ENCODE data around the gene FAM72B.
"Not testable (repeated sequence)": the region's sequence is repeated elsewhere in the genome, so short reads cannot be mapped to it uniquely, and the experiment has no call there.

Gene FAM72B

DNA sequence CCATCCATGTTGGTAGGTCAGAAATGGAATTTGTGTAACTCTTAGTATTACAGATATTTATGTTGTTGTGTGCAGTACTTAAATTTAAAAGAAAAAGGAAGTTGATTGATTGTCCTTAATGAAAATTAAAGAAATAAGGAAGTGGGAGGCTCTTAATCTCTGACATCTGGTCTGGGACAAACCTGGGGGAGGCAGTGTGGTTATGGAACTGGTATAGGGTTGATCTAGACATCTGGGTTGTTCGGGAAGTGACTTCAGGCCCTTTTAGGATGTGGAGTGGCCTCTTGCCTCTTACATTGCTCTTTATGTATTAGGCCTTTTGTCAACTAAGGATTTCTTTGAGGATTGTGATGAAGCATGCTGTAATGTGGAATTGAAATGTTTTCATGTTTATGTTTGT, 16.1 kb upstream of the FAM72B start:
- DNase-seq (ENCODE audit: low spot score), result not testable (repeated sequence)

DNA sequence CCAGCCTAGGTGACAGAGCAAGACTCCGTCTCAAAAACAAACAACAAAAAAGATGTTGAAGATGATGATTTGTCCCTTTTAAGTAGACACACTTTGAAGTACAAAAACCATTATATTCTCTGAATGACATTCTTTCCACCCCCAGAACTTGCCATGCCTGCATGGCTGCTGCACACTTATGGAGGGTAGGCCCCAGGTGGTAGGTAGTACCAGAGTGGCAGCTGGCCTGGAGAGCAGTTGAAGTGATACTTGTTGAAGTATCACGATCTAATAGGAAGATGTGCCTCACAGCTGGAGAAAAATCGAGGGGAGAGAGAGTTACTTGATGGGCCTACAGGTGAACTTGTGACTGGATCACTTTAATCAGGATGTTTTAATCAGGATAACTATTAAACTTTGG, 15.6 kb upstream of the FAM72B start:
- DNase-seq (ENCODE audit: low spot score), result not testable (repeated sequence)

DNA sequence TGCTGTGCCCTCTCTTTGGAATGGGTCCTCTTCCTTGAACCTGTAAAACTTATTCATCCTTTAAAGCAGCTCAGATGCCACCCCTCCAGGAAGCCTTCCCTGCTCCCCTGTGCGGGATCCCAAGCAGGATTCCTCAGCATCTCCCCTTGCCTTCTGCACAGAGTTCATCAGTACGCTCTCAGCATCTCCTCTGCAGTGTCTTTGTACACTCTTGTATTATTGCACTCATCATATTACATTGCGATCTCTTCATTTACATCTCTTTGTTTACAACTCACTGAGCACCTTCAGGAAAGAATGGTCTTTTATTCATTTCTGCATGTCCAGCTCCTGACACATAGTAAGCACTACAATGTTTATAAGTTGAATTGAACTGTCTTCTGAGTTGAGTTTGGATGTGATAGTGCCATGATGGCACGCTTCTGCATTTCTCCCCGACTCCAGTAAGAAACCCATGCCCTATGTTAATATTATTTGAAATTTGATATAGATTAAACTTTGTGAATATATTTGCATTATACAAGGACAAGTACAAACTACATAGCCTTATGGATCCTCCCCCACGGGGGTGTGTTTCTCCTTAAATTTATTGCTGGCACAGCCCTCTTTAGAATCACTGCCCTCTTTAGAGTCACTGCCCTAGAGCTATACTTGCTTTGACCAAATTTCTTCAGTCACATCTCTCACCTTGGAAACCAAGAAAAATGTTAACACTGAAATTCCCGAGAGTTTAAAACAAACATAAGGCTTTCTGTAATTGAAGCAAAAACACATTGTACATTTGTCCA, 13.1 kb upstream of the FAM72B start:
- not testable (repeated sequence) for DNase-seq (ENCODE audit: low spot score)

GRCh38 chr1:121192512-121192911, 8.4 kb upstream of the FAM72B start:
- DNase-seq (ENCODE audit: low spot score), result not testable (repeated sequence)

GRCh38 chr1:121187914-121188313, 3.8 kb upstream of the FAM72B start:
- not testable (repeated sequence) for DNase-seq (ENCODE audit: low spot score)

- DNase-seq (ENCODE audit: low spot score), result not testable (repeated sequence)
Observed at GRCh38 chr1:121186191-121186590, 2.1 kb upstream of the FAM72B start.

DNA sequence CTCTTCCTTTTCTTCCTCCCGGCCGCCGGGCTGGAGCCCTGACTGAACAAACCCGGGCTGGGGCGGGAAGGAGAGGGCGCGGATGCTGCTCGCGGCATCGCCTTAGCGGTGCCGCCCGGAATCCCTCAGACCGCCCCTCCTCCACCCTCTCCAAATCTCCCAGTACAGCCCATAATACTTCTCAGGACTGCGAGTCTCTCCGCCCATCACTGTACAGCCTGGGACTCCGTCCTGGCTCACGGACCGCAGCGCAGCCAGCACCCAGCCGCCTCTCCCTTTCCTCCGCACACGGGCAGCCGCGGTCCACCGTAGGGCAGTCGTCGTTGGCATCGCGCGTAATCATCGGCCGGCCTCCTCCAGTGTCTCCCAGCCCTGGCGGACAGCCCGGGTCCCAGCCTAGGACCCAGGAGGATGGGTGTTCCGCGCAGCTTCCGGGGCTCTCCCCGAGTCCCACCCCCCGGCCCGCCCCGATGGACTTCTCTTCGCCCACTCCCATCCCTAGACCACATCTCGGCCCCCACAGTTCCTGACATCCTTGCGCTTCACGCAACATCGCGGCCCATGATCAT, 1.1 kb upstream of the FAM72B start:
- not testable (repeated sequence) for DNase-seq (ENCODE audit: low spot score)

- not testable (repeated sequence) for DNase-seq (ENCODE audit: low spot score)
Observed at GRCh38 chr1:121183867-121184266, 273 bp downstream of the FAM72B start.

GRCh38 chr1:121178197-121178596, 5.9 kb downstream of the FAM72B start:
- not testable (repeated sequence) for DNase-seq (ENCODE audit: low spot score)

GRCh38 chr1:121176649-121177048, 7.5 kb downstream of the FAM72B start:
- not testable (repeated sequence) for DNase-seq (ENCODE audit: low spot score)

- not testable (repeated sequence) for DNase-seq (ENCODE audit: low spot score)
Observed at GRCh38 chr1:121168152-121168668, 15.9 kb downstream of the FAM72B start.

DNA sequence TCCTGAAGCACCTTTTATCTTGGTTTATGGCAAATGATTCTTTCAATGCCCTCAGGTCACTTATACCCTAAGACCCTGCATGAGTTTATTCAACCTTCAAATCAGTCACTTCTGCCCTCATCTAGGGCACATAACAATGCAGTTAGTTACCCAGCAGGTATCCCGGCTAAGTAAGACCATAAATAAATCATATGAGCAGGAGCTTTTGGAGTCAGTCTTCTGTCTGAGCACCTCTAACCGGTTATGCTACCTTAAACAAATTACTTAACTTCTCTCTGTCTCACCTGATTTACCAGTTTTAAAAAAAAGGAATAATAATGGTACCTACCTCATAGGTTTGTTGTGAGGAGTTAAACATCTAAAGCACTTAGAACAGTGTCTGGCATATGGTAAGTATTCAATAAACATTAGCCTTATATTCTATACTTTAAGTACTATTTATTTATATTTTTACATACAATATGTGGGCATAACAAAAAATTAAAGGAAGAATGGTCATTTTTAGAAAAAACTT, 16.9 kb downstream of the FAM72B start:
- DNase-seq (ENCODE audit: low spot score), result not testable (repeated sequence)

- DNase-seq (ENCODE audit: low spot score), result not testable (repeated sequence)
Observed at GRCh38 chr1:121165296-121165695, 18.8 kb downstream of the FAM72B start.

DNA sequence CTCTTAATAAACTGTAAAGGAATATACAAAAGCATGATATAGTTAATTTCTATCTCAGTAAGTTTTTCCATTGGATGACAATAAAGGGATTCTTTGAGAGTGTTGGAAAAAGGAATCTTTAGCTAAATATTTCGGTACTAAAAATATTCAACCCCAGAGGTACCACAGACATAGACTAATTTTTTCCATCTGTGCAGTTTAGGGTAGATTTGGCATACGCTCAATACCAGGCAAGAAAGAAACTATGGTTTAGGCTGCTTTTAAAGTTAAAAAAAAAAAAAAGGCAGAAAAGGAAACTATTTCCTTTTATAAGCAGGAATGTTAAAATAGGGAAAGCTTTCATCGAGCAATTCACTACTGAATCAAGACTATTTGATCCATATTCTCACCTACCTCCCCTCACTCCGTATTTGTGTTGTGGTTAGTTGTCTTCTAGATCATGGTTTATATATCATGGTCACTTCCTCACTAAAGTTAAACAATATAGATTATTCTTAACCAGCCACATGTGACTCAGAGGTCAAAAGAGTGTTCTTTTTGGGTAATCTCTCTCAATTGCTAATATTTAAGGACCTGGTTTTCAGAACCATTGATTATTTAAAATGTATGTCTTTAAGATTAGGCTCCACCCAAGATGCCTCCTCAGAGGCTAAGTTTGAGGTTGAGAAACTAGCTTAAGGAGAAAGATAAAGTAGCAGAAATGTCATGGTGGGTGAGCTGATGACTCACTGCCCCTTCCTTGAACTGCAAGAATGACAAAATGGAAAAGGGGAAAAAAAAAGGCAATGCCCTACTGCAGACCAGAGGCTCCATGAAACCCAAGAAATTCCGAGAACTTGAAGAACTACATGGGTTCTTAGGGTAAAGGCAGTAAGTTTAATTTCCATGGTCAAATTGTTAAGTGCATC, 20.0 kb downstream of the FAM72B start:
- DNase-seq (ENCODE audit: low spot score), result not testable (repeated sequence)

DNA sequence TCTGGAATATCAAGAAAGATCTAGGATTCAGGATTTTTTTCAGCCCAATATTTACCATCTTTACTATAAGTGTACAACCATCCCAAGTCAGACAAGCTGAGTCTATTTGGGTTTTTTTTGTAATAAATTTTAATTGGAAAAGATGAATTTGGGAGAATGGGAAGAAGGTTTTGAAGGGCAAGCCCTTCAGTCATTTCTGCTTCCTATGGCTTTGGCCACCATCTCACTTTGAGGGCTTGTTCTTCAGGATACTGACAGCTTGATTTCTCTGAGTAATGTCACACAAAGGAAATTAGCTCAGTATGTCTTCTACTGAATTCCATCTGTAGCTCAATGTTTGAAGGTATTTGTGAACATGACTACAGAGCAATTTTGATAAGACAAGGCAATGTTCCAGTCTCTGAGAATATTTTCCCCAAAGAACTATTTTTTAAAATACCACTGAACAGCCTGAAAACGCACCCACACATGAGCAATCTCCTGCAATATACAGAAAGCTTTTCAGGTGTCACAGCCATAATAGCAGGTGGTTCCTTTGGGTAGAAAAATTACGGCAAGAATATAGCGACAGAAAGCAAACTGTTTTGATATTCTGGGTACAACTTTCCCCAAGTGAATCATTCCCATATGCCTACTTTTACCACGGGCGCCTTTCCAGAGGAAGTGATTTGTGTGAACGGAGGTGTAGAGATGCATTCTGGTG, 22.8 kb downstream of the FAM72B start:
- DNase-seq (ENCODE audit: low spot score), result not testable (repeated sequence)

DNA sequence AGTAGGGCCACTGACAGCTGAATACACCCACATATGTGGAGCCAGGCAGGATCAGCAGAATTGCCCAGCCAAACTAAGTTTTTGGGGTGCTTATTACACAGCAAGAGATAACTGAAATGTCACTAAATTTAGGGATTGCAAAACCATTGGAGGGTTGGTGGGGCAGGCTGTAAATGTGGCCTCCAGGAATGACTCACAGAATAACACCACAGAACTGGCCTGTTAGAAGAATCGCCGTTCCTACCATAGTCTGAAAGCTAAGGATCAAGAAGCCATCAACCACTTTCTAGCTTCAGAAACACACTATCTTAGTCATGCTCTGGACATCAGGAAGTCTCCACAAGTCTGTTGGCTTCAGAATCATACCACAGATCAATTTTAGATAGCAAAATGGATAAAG, 24.0 kb downstream of the FAM72B start:
- DNase-seq (ENCODE audit: low spot score), result not testable (repeated sequence)

- not testable (repeated sequence) for DNase-seq (ENCODE audit: low spot score)
Observed at GRCh38 chr1:121157609-121158008, 26.5 kb downstream of the FAM72B start.

DNA sequence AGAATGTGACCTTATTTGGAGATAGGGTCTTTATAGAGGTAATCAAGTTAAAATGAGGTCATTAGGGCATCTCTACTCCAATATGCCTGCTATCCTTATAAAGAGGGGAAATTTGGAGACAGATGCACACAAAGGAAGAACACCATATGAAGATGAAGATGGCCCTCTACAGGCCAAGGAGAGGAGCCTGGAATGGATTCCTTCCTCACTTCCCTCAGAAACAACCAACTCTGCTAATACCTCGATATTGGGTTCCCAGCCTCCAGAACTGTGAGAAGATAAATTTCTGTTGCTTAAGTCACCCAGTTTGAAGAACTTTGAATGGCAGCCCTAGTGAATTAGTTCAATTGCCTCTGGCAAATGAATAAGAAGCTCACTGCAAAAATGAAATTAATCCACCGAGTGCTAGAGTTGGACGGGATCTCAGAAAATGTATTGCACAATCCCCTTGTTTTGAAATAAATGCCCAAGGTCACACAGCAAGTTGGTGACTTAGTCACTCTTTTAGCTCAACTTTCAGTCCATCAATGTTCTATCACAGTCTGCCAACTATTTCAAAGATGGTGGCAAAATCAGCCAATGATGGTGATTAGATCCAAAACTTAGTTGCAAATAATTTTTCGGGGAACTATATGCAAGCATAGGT, 27.1 kb downstream of the FAM72B start:
- DNase-seq (ENCODE audit: low spot score), result not testable (repeated sequence)

DNA sequence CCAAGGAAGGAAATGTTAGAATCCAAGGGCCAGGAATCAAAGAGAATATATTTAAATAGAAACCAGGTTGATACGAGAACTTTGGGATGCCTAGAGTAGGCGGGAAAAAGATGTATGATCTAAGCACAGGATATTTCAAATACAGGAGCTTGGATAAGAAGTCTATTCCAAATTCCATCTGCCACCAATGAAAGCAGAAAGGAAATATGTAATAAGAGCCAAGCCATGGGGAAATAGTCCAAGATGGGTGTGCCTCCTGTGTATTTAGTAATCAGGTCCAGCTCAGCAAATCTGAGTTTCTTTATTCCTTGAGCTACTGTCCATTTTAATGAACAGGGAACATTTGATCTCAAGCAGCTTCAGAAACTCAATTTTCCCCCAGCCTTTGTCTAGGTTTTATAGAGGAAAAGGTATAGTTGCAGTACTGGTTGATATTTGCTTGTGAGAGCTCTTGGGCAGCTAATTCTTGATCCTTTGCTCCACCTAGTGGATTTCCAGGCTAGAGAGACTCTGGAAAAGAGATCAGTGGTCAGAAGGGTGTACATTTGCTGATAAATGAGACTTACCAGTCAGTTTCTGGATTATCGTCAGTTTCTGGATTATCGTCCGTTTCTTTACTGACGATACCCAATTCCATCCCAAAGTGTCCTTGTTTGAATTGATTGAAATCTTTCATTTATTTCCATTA, 28.3 kb downstream of the FAM72B start:
- DNase-seq (ENCODE audit: low spot score), result not testable (repeated sequence)

GRCh38 chr1:121154811-121155210, 29.3 kb downstream of the FAM72B start:
- DNase-seq (ENCODE audit: low spot score), result not testable (repeated sequence)

All from CD4-positive, alpha-beta T cell treated with Interleukin-15 for 4 hours (primary cell).